ENCODE measurements around the gene GPRIN3. TPM values are rescaled to one million over a fixed set of nuclear protein-coding genes. Genes with fewer than 3 reads are reported as not detected.
"Not testable (repeated sequence)": the region's sequence is repeated elsewhere in the genome, so short reads cannot be mapped to it uniquely, and the experiment has no call there.

The GPRIN3 gene
- total and polyA plus RNA-seq, 10 of the 15 experiments (the other 5 are each of a cell fraction or from before 2014, with no cell fraction given) = under 0.01 to 0.05 (median 0.01) TPM; not detected in 6

- no peak for TF ChIP-seq ZBTB4 (CRISPR knock-in tag; IDR thresholded peaks at IDR 0.05)
- TF ChIP-seq BRCA1 (IDR thresholded peaks at IDR 0.05; ENCODE audit: low read depth, low read length) = no peak
These were observed 103.0 kb downstream of the GPRIN3 start (continued) for GRCh38 chr4:89204624-89205023.

- Histone ChIP-seq H3K9ac (ENCODE audit: control insufficient read depth, insufficient read depth, low read length) (no peak overlapping the region), H2AFZ (ENCODE audit: control insufficient read depth, low read depth, low read length) (no peak overlapping the region), H3K79me2 (ENCODE audit: control insufficient read depth, insufficient read depth, low read length) (no peaks in the 10 kb centered on the region), H3K4me2 (ENCODE audit: control insufficient read depth, insufficient read depth) (no peak overlapping the region), H3K27ac (ENCODE audit: control insufficient read depth, insufficient read depth) (no peak overlapping the region), H3K9me3 (replicated peaks; ENCODE audit: control insufficient read depth, insufficient read depth, low read length) (no peaks in the 10 kb centered on the region), H4K20me1 (ENCODE audit: control insufficient read depth, insufficient read depth) (no peaks in the 10 kb centered on the region), H3K27me3 (replicated peaks in 1 of 2; ENCODE audit: control insufficient read depth in 2 of 2, insufficient read depth in 2 of 2, low read length in 1 of 2) (no peaks in the 10 kb centered on the region; a peak in 1 of 4 replicates), H3K4me3 (no peak overlapping the region), H3K4me1 (ENCODE audit: control insufficient read depth, insufficient read depth, low read length) (no peaks in the 10 kb centered on the region), H3K36me3 (ENCODE audit: control insufficient read depth in 2 of 2, insufficient read depth in 2 of 2, low read length in 1 of 2) (no peaks in the 10 kb centered on the region)
- ChIA-PET SMC1A (ENCODE audit: uncharacterized antibody, unreplicated experiment) (no interaction called here), CTCF (no interaction called here), RAD21 (ENCODE audit: unreplicated experiment) (no interaction called here), POLR2A (no interaction called here)
- BruUV-seq (replicated peaks) = no TSS peak
- no peak for ATAC-seq
- in situ Hi-C loops (cut with MboI) (no loop called here), intact Hi-C loops (cut with micrococcal nuclease; ENCODE audit: unreplicated experiment) (no loop called here)
- no peak for FAIRE-seq
- 56% methylated on average over 3 of the region's 3 CpGs for WGBS (ENCODE audit: insufficient coverage, insufficient replicate concordance, low lambda C conversion rate, missing lambda C conversion rate)
- no peak for TF ChIP-seq NBN (IDR thresholded peaks at IDR 0.05)
- no peak for TF ChIP-seq E4F1 (IDR thresholded peaks at IDR 0.05; ENCODE audit: borderline replicate concordance, partially characterized antibody)
- TF ChIP-seq RAD21 (IDR thresholded peaks at IDR 0.05; ENCODE audit: insufficient read depth, low read depth, low read length) = no peak
- no peak for TF ChIP-seq GATAD2B (conservative IDR thresholded peaks at IDR 0.05; ENCODE audit: low read depth)
- TF ChIP-seq CTCF (IDR thresholded peaks at IDR 0.05 in 2 of 3, conservative IDR thresholded peaks at IDR 0.05 in 1 of 3; ENCODE audit: control insufficient read depth in 2 of 3, extremely low read depth in 1 of 3, insufficient read depth in 1 of 3, low read depth in 3 of 3, low read length in 3 of 3) = no peak
- TF ChIP-seq SIN3A (IDR thresholded peaks at IDR 0.05; ENCODE audit: low read depth, low read length) = no peak
- TF ChIP-seq CBX5 (IDR thresholded peaks at IDR 0.05; ENCODE audit: low read depth) = no peak
- DNase-seq (ENCODE audit: low read depth, low spot score) = no peak
These were observed 103.7 kb downstream of the GPRIN3 start for GRCh38 chr4:89203902-89204301.

- H3K9me3 ChIP-seq (replicated peaks; ENCODE audit: control insufficient read depth, insufficient read depth, low read length); H3K4me1 ChIP-seq (ENCODE audit: control insufficient read depth, insufficient read depth, low read length); H3K9ac ChIP-seq (ENCODE audit: control insufficient read depth, insufficient read depth, low read length); POLR2A ChIA-PET; H2AFZ ChIP-seq (ENCODE audit: control insufficient read depth, low read depth, low read length); H3K27ac ChIP-seq (ENCODE audit: control insufficient read depth, insufficient read depth); DNase-seq (ENCODE audit: low read depth, low spot score); ATAC-seq; H3K36me3 ChIP-seq (ENCODE audit: control insufficient read depth in 2 of 2, insufficient read depth in 2 of 2, low read length in 1 of 2); H3K4me3 ChIP-seq; H3K4me2 ChIP-seq (ENCODE audit: control insufficient read depth, insufficient read depth); in situ Hi-C loops (cut with MboI); H3K27me3 ChIP-seq (replicated peaks in 1 of 2; ENCODE audit: control insufficient read depth in 2 of 2, insufficient read depth in 2 of 2, low read length in 1 of 2); RAD21 ChIA-PET (ENCODE audit: unreplicated experiment); H3K79me2 ChIP-seq (ENCODE audit: control insufficient read depth, insufficient read depth, low read length); BruUV-seq (replicated peaks); intact Hi-C loops (cut with micrococcal nuclease; ENCODE audit: unreplicated experiment); SMC1A ChIA-PET (ENCODE audit: uncharacterized antibody, unreplicated experiment); CTCF ChIA-PET; H4K20me1 ChIP-seq (ENCODE audit: control insufficient read depth, insufficient read depth); FAIRE-seq: not testable (repeated sequence)
- no CpG with 5 or more reads among the region's 1 CpG for WGBS (ENCODE audit: insufficient coverage, insufficient replicate concordance, low lambda C conversion rate, missing lambda C conversion rate)
These were observed 108.2 kb downstream of the GPRIN3 start for GRCh38 chr4:89199394-89199793.
